ENCODE data around the gene SLC25A46.

Gene SLC25A46

GRCh38 chr5:110790673-110791072 is 51.9 kb downstream of the SLC25A46 start:
- no peak overlapping the region for H3K4me3 ChIP-seq (ENCODE audit: low read length)
- TF ChIP-seq ZNF274 (IDR thresholded peaks at IDR 0.05; ENCODE audit: low read depth, low read length), result no peak

- H3K4me3 ChIP-seq (ENCODE audit: low read length), result no peak overlapping the region
- TF ChIP-seq ZNF274 (IDR thresholded peaks at IDR 0.05; ENCODE audit: low read depth, low read length), result no peak
Observed at GRCh38 chr5:110802998-110803397, 64.2 kb downstream of the SLC25A46 start.

- H3K4me3 ChIP-seq (ENCODE audit: low read length), result no peak overlapping the region
- no peak for TF ChIP-seq ZNF274 (IDR thresholded peaks at IDR 0.05; ENCODE audit: low read depth, low read length)
Observed at GRCh38 chr5:110803467-110804326, 64.9 kb downstream of the SLC25A46 start.

GRCh38 chr5:110807169-110807568 is 68.4 kb downstream of the SLC25A46 start:
- no peak for TF ChIP-seq ZNF274 (IDR thresholded peaks at IDR 0.05; ENCODE audit: low read depth, low read length)
- no peak overlapping the region for H3K4me3 ChIP-seq (ENCODE audit: low read length)

- H3K4me3 ChIP-seq (ENCODE audit: low read length), result no peak overlapping the region
- no peak for TF ChIP-seq ZNF274 (IDR thresholded peaks at IDR 0.05; ENCODE audit: low read depth, low read length)
Observed at GRCh38 chr5:110809006-110809405, 70.2 kb downstream of the SLC25A46 start.

Data from GM08714 (cell line).